Right ventricle myocardium inferior (tissue), 1 donor: ENCODE measurements around the gene NPIPB8. TPM values are rescaled to one million over a fixed set of nuclear protein-coding genes. Genes with fewer than 3 reads are reported as not detected.
A peak's percentile ranks its signal among the peaks of the same experiment; 100 is the strongest.
"Not testable (repeated sequence)": the region's sequence is repeated elsewhere in the genome, so short reads cannot be mapped to it uniquely, and the experiment has no call there.

Experiments used
- ATAC-seq: fragments of 200-7000 bp; cut with Tn5 transposase; one replicate; pipeline ENCODE4 v1.9.1; 2020; ENCODE audit warnings: mild to moderate bottlenecking, moderate library complexity
- DNase-seq: peaks from one replicate; pipeline ENCODE4 v3.0.0; 2021; ENCODE audit errors: missing footprints
- intact Hi-C: fragments of 100-400 bp; cut with DNase I; formaldehyde crosslinking; loops from one replicate; pipeline ENCODE4 v1.11.0; 2022
- total RNA-seq: library from RNA; stranded (reverse); fragmentation: NEBNext Ultra II Directional; extraction: Animal tissue kit (Norgen Biotek cat#: 25700); gene quantifications from one replicate; pipeline ENCODE4 v1.2.1, GENCODE V29; 2021
- donor health status: DM: no; HTN: yes; CAD: no; lungs with severe emphysema.

Gene NPIPB8
- total RNA-seq, 1 donor from 2014 or later: not detected

DNA sequence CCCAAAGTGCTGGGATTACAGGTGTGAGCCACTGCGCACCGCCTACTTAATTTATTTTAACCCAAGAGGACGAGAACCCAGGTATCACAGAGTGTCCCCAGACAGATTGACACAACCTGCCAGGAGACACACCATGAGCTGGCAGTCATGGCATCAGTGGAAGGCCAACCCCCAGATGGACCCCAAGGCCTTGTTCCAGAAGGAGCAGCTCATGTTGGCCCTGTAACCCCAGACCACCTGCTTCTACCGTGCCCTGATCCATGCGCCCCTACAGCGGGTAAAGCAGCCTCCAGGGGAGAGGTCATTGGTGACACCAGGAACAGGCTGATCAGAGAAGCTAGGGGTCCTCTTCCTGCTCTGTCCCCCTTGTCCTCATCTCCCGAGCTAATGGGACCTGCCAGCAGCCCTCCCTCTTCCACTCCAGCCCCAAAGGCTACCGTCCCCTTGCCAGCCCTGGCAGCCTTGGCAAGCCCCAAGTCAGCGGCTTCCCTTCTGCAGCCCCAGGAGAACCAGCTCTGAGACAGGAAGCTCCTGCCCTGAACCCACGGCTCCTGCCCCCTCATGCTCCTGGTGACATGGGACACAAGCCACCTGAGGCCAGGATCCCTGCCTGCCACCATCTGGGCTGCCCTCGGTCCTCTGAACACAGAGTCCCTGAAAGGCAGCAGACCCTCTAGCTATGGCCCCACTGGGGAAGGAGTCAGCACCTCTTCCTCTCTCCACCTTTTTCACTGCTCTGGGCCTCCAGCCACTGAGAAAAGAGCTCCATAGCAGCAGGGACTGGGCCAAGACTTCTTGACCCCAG is 34.3 kb upstream of the NPIPB8 start:
- no peak for ATAC-seq
- intact Hi-C loops: no loop called here
- no peak for DNase-seq

GRCh38 chr16:28604186-28604565 is 33.7 kb upstream of the NPIPB8 start:
- intact Hi-C loops: no loop called here
- DNase-seq: no peak
- ATAC-seq: no peak

DNA sequence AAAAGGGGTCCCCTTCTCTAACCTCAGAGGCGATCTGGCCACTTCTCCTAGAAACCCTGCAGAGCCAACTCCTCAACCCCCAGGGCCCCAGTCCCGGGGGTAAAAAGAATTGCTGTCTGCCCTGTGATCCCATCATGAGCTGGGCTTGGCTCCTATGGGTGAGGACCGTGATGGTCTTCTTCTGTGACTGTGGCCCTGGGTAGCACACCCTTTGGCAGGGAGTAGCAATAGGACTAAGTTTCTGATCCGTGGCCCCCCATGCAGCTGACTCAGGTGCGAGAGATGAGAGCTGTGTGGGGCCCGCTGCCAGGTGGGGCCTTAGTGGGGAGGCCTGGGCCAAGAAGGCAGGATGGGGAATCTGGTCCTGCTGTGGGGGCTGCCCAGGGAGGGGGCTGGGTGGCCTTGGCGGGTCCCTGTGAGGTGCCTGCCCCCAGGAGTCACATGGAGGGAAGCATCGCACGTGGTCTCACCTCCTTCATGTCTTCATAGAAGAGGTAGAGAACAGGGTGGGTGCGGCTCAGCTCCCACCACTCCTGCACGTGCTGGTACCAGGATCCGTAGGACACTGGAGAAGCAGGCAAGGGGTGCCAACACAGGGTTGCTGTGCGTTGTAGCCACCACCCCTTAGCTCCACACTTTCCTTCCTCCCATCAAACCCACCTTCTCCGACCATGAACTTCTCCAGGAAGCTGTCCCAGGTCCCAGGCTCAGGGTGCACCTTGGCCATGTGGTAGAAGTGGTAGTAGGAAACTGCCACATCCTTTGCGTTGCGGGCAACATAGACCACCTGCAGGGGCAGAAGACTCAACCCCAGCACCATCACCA is 31.4 kb upstream of the NPIPB8 start:
- intact Hi-C loops: no loop called here
- ATAC-seq: no peak
- DNase-seq: no peak

GRCh38 chr16:28607116-28607623 is 30.7 kb upstream of the NPIPB8 start:
- intact Hi-C loops: no loop called here
- DNase-seq: no peak
- no peak for ATAC-seq

GRCh38 chr16:28607681-28608495 is 30.0 kb upstream of the NPIPB8 start:
- intact Hi-C loops, ATAC-seq, DNase-seq: not testable (repeated sequence)

DNA sequence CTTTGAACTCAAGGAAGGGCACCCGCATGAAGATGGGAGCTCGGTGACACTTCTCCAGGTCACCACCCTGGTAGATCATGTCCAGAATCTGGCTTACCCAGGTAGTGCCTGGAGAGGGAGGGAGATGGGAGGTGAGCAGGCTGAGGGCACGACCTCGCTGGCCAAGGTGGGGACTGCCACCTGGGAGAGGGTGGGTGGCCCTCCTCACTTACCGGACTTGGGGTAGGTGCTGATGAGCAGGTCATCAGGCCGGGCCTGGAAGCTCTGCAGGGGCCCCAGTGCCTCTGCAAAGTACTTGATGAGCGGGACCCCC is 29.4 kb upstream of the NPIPB8 start:
- DNase-seq, intact Hi-C loops: not testable (repeated sequence)

GRCh38 chr16:28608867-28609596 is 28.8 kb upstream of the NPIPB8 start:
- ATAC-seq, DNase-seq, intact Hi-C loops: not testable (repeated sequence)

More for the DNA sequence above, 29.4 kb upstream of the NPIPB8 start:
- ATAC-seq: not testable (repeated sequence)

GRCh38 chr16:28609631-28610594 is 28.0 kb upstream of the NPIPB8 start, which contains the start of gene SULT1A1:
Gene SULT1A1, minus strand, starts transcription at chr16:28610044. Its CDS starts 1,189 bp downstream, at chr16:28608855.
- DNase-seq (peak; percentile 84), ATAC-seq (peak; percentile 79)
- intact Hi-C loops: no loop called here

GRCh38 chr16:28610595-28611191 is 27.2 kb upstream of the NPIPB8 start:
- DNase-seq (no peak), ATAC-seq (no peak)
- intact Hi-C loops: no loop called here

GRCh38 chr16:28612359-28613280 is 25.2 kb upstream of the NPIPB8 start:
- peak; percentile 20 for ATAC-seq
- intact Hi-C loops, DNase-seq: not testable (repeated sequence)

- ATAC-seq, intact Hi-C loops, DNase-seq: not testable (repeated sequence)
Observed at GRCh38 chr16:28613912-28614311, 24.0 kb upstream of the NPIPB8 start.

GRCh38 chr16:28614561-28614960 is 23.3 kb upstream of the NPIPB8 start:
- ATAC-seq, intact Hi-C loops, DNase-seq: not testable (repeated sequence)

DNA sequence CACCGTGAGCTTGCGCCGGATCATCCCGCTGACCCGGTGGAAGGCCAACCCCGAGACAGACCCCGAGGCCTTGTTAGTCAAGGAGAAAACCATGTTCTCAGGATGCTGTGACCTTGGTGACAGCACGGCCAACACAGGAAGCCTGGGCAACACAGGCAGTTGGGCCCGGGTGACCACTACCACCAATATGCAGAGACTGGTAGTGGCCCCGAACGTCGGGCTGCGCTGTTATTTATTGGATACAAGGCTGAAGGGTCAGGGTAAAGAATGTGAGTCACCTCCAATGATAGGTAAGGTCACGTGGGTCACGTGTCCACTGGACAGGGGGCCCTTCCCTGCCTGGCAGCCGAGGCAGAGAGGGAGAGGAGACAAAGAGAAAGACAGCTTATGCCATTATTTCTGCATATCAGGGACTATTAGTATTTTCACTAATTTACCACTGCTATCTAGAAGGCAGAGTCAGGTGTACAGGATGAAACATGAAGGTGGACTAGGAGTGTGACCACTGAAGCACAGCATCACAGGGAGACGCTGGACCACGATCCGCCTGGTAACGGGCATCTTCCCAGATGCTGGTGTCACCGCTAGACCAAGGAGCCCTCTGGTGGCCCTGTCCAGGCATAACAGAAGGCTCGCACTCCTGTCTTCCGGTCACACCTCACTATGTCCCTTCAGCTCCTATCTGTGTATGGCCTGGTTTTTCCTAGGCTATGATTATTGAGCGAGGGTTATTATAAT is 22.2 kb upstream of the NPIPB8 start:
- peak; percentile 74 for DNase-seq
- peak; percentile 38 for ATAC-seq
- intact Hi-C loops: loop anchor here (5.0 kb wide), 1 partner anchor 123 kb away; the partner anchor contains the start of genes APOBR and CLN3

DNA sequence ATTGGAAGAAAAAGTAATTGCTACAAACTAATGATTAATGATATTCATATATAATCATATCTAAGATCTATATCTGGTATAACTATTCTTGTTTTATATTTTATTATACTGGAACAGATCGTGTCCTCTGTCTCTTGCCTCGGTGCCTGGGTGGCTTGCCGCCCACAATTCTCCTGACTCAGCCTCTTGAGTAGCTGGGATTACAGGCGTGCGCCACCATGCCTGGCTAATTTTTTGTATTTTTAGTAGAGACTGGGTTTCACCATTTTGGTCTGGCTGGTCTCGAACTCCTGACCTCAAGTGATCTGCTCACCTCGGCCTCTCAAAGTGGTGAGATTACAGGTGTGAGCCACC is 21.7 kb upstream of the NPIPB8 start:
- ATAC-seq, DNase-seq: not testable (repeated sequence)
- intact Hi-C loops: loop anchor here (5.0 kb wide), 1 partner anchor 124 kb away; the partner anchor contains the start of genes APOBR and CLN3

DNA sequence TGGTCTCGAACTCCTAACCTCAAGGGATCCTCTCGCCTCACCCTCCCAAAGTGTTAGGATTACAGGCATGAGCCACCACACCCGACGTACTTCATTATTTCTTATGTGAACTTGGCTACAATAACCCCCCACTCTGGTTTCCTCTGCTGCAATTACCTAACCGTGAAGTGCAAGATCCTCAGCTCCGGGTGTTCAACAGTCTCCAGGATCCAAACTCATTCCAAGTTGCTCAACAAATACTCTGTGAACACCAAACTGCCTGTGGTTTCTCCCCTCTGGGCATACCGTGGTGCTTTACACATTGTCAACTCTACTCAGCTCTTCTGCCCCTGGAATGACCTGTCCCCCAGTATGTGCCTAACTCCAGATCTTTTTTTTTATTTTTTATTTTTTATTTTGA is 21.2 kb upstream of the NPIPB8 start:
- ATAC-seq: no peak
- intact Hi-C loops: loop anchor here (5.0 kb wide), 1 partner anchor 124 kb away; the partner anchor contains the start of genes APOBR and CLN3
- DNase-seq: no peak
